ENCODE results near the gene NFE2L2. TPM values are rescaled to one million over a fixed set of nuclear protein-coding genes. Genes with fewer than 3 reads are reported as not detected.

NFE2L2 gene
- total RNA-seq, 1 experiment from 2014 or later: 26.3 TPM

- H3K36me3 Mint-ChIP-seq: no peaks in the 10 kb centered on the region
- DNase-seq (ENCODE audit: low spot score) (no peak), ATAC-seq (no peak)
- CTCF ChIA-PET: interaction anchor here (1.3 kb wide), 1 partner anchor 11 kb away, joined by 4 read pairs; no protein-coding TSS in a partner anchor
- TF ChIP-seq ZNF532 (CRISPR knock-in tag; IDR thresholded peaks at IDR 0.05; ENCODE audit: borderline replicate concordance): no peak
- TF ChIP-seq TCF7 (CRISPR knock-in tag; IDR thresholded peaks at IDR 0.05; ENCODE audit: low read depth): no peak
- no peak for TF ChIP-seq USF2 (CRISPR knock-in tag; IDR thresholded peaks at IDR 0.05)
- no peak for TF ChIP-seq ETV6 (CRISPR knock-in tag; IDR thresholded peaks at IDR 0.05)
- TF ChIP-seq GABPB1 (CRISPR knock-in tag; IDR thresholded peaks at IDR 0.05): no peak
- no peak for TF ChIP-seq ESRRA (CRISPR knock-in tag; IDR thresholded peaks at IDR 0.05; ENCODE audit: borderline replicate concordance)
- TF ChIP-seq ZNF121 (CRISPR knock-in tag; IDR thresholded peaks at IDR 0.05): no peak
- no peak for TF ChIP-seq ZMAT4 (CRISPR knock-in tag; IDR thresholded peaks at IDR 0.05)
- TF ChIP-seq ATF1 (CRISPR knock-in tag; IDR thresholded peaks at IDR 0.05): no peak
- no peak for TF ChIP-seq PRRX2 (CRISPR knock-in tag; IDR thresholded peaks at IDR 0.05)
- no peak for TF ChIP-seq SP1 (CRISPR knock-in tag; conservative IDR thresholded peaks at IDR 0.05)
- TF ChIP-seq JUN (CRISPR knock-in tag; IDR thresholded peaks at IDR 0.05): no peak
- no peak for TF ChIP-seq HMGA2 (CRISPR knock-in tag; IDR thresholded peaks at IDR 0.05)
- TF ChIP-seq ATF2 (CRISPR knock-in tag; IDR thresholded peaks at IDR 0.05; ENCODE audit: borderline replicate concordance, low read depth): no peak
- H3K27me3 Mint-ChIP-seq (ENCODE audit: low read depth): no peaks in the 10 kb centered on the region
- H3K9me3 Mint-ChIP-seq: no peaks in the 10 kb centered on the region
- POLR2A ChIA-PET: no interaction called here
- no peak overlapping the region for H3K4me3 Mint-ChIP-seq
- H3K27ac Mint-ChIP-seq: no peak overlapping the region; the same call in 1 of the 2 replicates
- H3K4me1 Mint-ChIP-seq: peaks cover 63% of the 10 kb centered on the region
Measured at GRCh38 chr2:177243073-177243472, 21.5 kb downstream of the NFE2L2 start.

- DNase-seq (ENCODE audit: low spot score) (no peak), ATAC-seq (no peak)
- CTCF ChIA-PET: no interaction called here
- H3K9me3 Mint-ChIP-seq: no peaks in the 10 kb centered on the region
- POLR2A ChIA-PET: no interaction called here
- no peaks in the 10 kb centered on the region for H3K27me3 Mint-ChIP-seq (ENCODE audit: low read depth)
- H3K4me1 Mint-ChIP-seq: peaks cover 63% of the 10 kb centered on the region
- H3K4me3 Mint-ChIP-seq: no peak overlapping the region
- H3K27ac Mint-ChIP-seq: peak overlapping the region; percentile 82
- no peaks in the 10 kb centered on the region for H3K36me3 Mint-ChIP-seq
- TF ChIP-seq RELA (CRISPR knock-in tag; IDR thresholded peaks at IDR 0.05; ENCODE audit: borderline replicate concordance) (no peak), GABPB1 (CRISPR knock-in tag; IDR thresholded peaks at IDR 0.05) (peak; percentile 98), ATF6 (CRISPR knock-in tag; IDR thresholded peaks at IDR 0.05) (no peak), ZNF219 (CRISPR knock-in tag; IDR thresholded peaks at IDR 0.05; ENCODE audit: borderline replicate concordance) (no peak), ZMAT4 (CRISPR knock-in tag; IDR thresholded peaks at IDR 0.05) (no peak)
Measured at GRCh38 chr2:177242121-177242987, 22.2 kb downstream of the NFE2L2 start.
